NOMO-1 treated with DMSO at 0.1 percent for 48 hours (cell line): ENCODE results near the gene ATP13A5.
A peak's percentile ranks its signal among the peaks of the same experiment; 100 is the strongest.

Experiments
- DNase-seq: peaks from one replicate; lab custom pipeline; 2025; ENCODE audit not compliant: unreplicated experiment; lab: John Stamatoyannopoulos, UW

ATP13A5 gene

DNA sequence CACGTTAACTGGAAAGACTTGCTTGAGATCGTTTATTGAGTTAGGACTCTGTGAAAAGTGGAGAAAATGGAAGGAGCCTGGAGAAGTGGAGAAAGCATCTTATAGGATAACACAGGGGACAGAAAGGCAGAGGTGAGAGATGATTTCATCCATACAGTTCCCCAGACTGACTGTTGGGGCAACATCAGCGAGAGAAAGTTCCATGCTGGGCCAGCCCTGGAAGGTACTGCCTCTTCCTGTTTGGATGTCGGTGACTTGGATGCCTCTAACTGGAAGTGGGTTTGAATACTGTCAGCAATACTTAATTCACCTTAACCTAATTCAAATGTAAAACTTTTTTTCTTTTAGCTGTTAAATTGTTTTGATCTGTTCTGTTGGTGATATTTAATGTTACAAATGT is 32.3 kb downstream of the ATP13A5 start:
- no peak for DNase-seq

DNA sequence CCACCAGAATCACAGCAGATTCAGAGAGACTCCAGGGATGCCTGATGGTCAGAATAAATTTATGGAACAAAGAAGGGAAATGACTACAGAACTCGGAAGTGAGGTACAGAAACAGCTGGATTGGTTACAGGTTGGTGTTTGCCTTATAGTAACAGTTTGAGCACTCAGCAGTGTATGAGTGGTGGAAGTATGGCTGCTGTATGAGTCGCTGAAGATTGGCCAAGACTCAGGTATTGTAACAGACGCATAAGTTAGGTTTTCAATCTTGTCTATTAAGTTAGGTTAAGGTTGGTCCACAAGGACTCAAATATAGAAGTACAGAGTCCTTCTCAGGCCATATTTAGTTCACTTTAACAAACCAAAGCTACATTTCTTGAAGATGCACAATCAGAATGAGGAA is 33.1 kb downstream of the ATP13A5 start:
- no peak for DNase-seq

DNA sequence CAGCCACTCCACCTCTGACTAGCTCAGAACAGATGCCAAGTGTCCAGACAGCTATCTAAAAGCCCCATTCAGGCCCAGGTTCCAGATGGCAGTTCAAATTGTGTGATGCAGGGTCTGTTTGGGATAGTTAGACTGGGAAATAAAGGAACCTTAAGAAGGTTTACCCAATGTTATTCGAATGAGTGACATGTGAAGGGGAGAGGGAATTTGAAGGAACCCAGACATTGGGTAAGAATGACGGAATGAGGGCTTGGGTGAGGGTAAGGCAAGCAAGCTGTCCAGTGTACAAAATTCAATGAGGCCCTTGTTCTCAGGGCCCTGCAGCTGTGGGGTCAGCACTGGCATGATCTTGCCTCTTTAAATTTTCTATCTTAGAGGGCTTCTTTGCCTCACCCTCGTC is 34.1 kb downstream of the ATP13A5 start:
- no peak for DNase-seq

- no peak for DNase-seq
Observed at GRCh38 chr3:193343726-193344222, 34.8 kb downstream of the ATP13A5 start.

DNA sequence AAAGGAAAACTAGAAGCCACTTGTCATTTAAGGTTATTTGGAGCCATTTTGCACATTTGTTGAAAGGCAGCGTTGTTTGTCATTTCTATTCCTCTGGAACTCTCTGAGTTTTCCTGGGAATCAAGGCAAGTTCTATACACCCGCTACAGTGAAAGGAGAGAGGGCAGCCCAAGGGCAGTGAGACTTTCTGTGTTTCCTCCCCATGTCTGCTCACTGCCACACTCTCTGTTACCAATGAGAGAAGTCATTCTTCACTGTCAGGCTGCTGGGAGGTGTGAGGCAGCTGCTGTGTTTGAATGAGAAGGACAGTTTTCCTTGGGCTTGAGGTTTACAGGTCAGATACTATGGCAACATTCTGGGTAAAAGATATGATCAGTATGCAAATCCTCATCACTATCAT is 36.0 kb downstream of the ATP13A5 start:
- DNase-seq, result no peak

DNA sequence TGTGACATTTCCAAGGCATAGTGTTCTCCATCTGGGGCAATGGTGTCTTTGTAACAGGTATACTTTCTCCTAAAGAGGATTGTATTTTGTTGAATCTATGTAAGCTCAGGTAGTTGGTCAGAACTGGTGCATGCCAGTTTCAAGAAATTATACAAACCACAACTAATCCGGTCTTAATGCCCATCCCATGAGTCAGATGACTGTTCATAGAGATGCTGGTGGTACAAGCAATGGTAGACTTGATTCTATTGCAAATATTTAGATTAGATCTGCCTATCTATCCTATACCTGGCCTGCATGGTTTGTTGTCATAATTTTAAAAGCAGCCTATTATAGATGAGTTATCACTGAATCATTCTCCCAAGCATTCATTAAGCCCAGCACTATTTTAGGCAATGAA is 43.5 kb downstream of the ATP13A5 start:
- no peak for DNase-seq

- DNase-seq, result no peak
Observed at GRCh38 chr3:193333229-193333628, 45.3 kb downstream of the ATP13A5 start.

- DNase-seq, result no peak
Observed at GRCh38 chr3:193330555-193331204, 47.9 kb downstream of the ATP13A5 start.

DNA sequence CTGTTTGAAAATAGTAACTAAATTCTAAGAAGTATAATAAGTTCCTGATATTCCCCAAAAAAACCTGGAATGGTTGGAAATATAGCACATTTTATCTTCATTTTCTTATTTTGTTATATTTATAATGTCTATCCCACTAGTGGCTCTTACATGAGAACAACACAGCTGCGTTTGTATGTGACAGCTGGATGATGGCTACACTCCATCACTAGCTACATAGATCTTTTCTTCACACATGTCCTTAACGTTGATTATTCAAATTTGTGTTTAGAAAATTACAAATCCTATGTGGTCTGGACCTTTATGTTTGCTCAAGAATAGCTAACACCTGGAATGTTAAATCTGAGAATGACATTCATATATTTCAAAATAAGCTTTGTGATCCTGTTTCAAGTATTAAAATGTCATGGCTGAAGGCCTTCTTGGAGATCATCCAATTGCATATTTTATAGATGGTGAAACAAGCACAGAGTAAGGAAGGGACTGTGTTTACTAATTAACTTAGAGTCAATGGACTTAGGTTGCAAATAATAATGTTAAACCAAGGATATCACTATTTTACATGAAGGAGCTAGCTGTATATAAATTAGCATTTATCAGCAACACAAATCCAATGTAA is 60.8 kb downstream of the ATP13A5 start:
- DNase-seq, result no peak

- DNase-seq, result no peak
Observed at GRCh38 chr3:193314161-193314560, 64.4 kb downstream of the ATP13A5 start.

- no peak for DNase-seq
Observed at GRCh38 chr3:193313061-193313958, 65.2 kb downstream of the ATP13A5 start.

- peak; percentile 37 for DNase-seq
Observed at GRCh38 chr3:193310914-193311723, 67.4 kb downstream of the ATP13A5 start.

GRCh38 chr3:193305356-193305755 is 73.2 kb downstream of the ATP13A5 start:
- no peak for DNase-seq

GRCh38 chr3:193301433-193301832 is 77.1 kb downstream of the ATP13A5 start:
- no peak for DNase-seq

GRCh38 chr3:193297421-193297820 is 81.1 kb downstream of the ATP13A5 start:
- DNase-seq, result no peak

GRCh38 chr3:193295985-193296384 is 82.6 kb downstream of the ATP13A5 start:
- no peak for DNase-seq

- DNase-seq, result no peak
Observed at GRCh38 chr3:193292386-193292785, 86.2 kb downstream of the ATP13A5 start.

GRCh38 chr3:193271101-193271840 is 107.3 kb downstream of the ATP13A5 start:
- DNase-seq, result no peak

DNA sequence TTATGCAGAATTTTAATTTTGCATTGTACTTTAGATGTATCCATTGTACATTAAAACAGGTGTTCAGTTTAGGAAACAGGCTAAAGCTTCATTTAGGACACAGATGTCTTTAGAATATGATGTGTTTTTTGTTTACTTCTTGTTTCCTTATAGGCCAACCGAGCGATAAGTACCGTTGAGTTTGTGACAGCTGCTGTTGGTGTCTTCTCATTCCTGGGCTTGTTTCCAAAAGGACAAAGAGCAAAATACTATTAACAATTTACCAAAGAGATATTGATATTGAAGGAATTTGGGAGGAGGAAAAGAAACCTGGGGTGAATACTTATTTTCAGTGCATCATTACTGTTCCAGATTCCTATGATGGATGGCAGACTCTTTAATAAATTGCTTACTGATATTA is 108.1 kb downstream of the ATP13A5 start:
- DNase-seq, result no peak

GRCh38 chr3:193269343-193270028 is 109.1 kb downstream of the ATP13A5 start:
- DNase-seq, result no peak
